HPDE6-E6E7 (cell line): Measurements from ENCODE around the gene ZNHIT3.
"Not testable (repeated sequence)": the region's sequence is repeated elsewhere in the genome, so short reads cannot be mapped to it uniquely, and the experiment has no call there.

Source experiments
- DNase-seq: peaks from one replicate; pipeline ENCODE4 v3.0.0; 2011; ENCODE audit warnings: missing footprints; ENCODE audit errors: extremely low spot score

Gene ZNHIT3

GRCh38 chr17:36486204-36487194 is at the start of gene ZNHIT3:
Gene ZNHIT3, plus strand, starts transcription at chr17:36486681. Its CDS starts 19 bp downstream, at chr17:36486700.
- DNase-seq = peak; percentile 94

- not testable (repeated sequence) for DNase-seq
These were observed 44.7 kb upstream of the ZNHIT3 start for GRCh38 chr17:36441792-36442191.

GRCh38 chr17:36443777-36444176 is 42.7 kb upstream of the ZNHIT3 start:
- DNase-seq = no peak

- DNase-seq = not testable (repeated sequence)
These were observed 36.5 kb upstream of the ZNHIT3 start for GRCh38 chr17:36449997-36450396.

- DNase-seq = not testable (repeated sequence)
These were observed 33.6 kb upstream of the ZNHIT3 start for GRCh38 chr17:36452888-36453287.

- DNase-seq = not testable (repeated sequence)
These were observed 28.8 kb upstream of the ZNHIT3 start for GRCh38 chr17:36457701-36458100.

- no peak for DNase-seq
These were observed 27.4 kb upstream of the ZNHIT3 start for GRCh38 chr17:36459045-36459444.

- no peak for DNase-seq
These were observed 26.9 kb upstream of the ZNHIT3 start for GRCh38 chr17:36459601-36460000.

GRCh38 chr17:36460265-36460937 is 26.1 kb upstream of the ZNHIT3 start:
- no peak for DNase-seq

- DNase-seq = no peak
These were observed 25.0 kb upstream of the ZNHIT3 start for GRCh38 chr17:36461330-36462110.

GRCh38 chr17:36463916-36464764 is 22.3 kb upstream of the ZNHIT3 start:
- DNase-seq = peak; percentile 86

GRCh38 chr17:36464765-36465088 is 21.8 kb upstream of the ZNHIT3 start:
- DNase-seq = no peak

- DNase-seq = no peak
These were observed 17.4 kb upstream of the ZNHIT3 start for GRCh38 chr17:36468903-36469635.

GRCh38 chr17:36469733-36470132 is 16.7 kb upstream of the ZNHIT3 start:
- no peak for DNase-seq

- DNase-seq = no peak
These were observed 16.0 kb upstream of the ZNHIT3 start for GRCh38 chr17:36470499-36470898.

GRCh38 chr17:36474571-36474970 is 11.9 kb upstream of the ZNHIT3 start:
- no peak for DNase-seq

GRCh38 chr17:36475346-36475970 is 11.0 kb upstream of the ZNHIT3 start:
- no peak for DNase-seq

GRCh38 chr17:36481829-36482228 is 4.7 kb upstream of the ZNHIT3 start:
- no peak for DNase-seq

- DNase-seq = peak; percentile 94
These were observed 3.6 kb upstream of the ZNHIT3 start for GRCh38 chr17:36482611-36483504.
